Heart left ventricle (tissue), 16 donors: ENCODE measurements around the gene RAB4A. TPM values are rescaled to one million over a fixed set of nuclear protein-coding genes. Genes with fewer than 3 reads are reported as not detected.

ENCODE experiments used
- ATAC-seq, 4 donors: fragments of 200-7000 bp; cut with Tn5 transposase; one replicate each; pipeline ENCODE4 v1.9.1; 2020 to 2022; ENCODE audit warnings: moderate library complexity in 4 of 4, mild to moderate bottlenecking in 3 of 4, moderate number of reproducible peaks in 1 of 4
- DNase-seq, 5 donors: peaks; one replicate each; pipeline ENCODE4 v3.0.0-alpha.2; 2020
- H3K27ac ChIP-seq, 12 donors: fragments of 200-600 bp; sonication (generic) in 4 of 12; one replicate each; pipeline versions ENCODE4 v1.5.0 to v1.8.0; 2016 to 2022; ENCODE audit warnings: mild to moderate bottlenecking in 2 of 12
- H3K27me3 ChIP-seq, 9 donors: fragments of 200-600 bp; sonication (generic) in 2 of 9; one replicate each; pipeline versions ENCODE4 v1.5.1 to v1.8.0; 2016 to 2022; ENCODE audit warnings: mild to moderate bottlenecking in 3 of 9
- H3K36me3 ChIP-seq, 9 donors: fragments of 200-600 bp; sonication (generic) in 2 of 9; one replicate each; pipeline versions ENCODE4 v1.5.0 to v1.8.0; 2018 to 2022; ENCODE audit warnings: mild to moderate bottlenecking in 2 of 9
- H3K4me1 ChIP-seq, 12 donors: fragments of 200-600 bp; sonication (generic) in 4 of 12; one replicate each; pipeline versions ENCODE4 v1.5.0 to v1.8.0; 2016 to 2022; ENCODE audit warnings: mild to moderate bottlenecking in 3 of 12
- H3K4me3 ChIP-seq, 12 donors: fragments of 200-600 bp; sonication (generic) in 4 of 12; one replicate each; pipeline versions ENCODE4 v1.5.0 to v1.8.0; 2017 to 2022; ENCODE audit warnings: mild to moderate bottlenecking in 9 of 12, moderate library complexity in 4 of 12
- H3K9me3 ChIP-seq, 12 donors: fragments of 200-600 bp; sonication (generic) in 4 of 12; one replicate each; pipeline versions ENCODE4 v1.5.0 to v1.8.0; 2016 to 2022; ENCODE audit warnings: mild to moderate bottlenecking in 1 of 12
- CTCF ChIP-seq, 12 donors: fragments of 200-600 bp; sonication (generic) in 4 of 12; IDR thresholded peaks; one replicate each; pipeline versions ENCODE4 v1.5.0 to v1.8.0; 2018 to 2022; ENCODE audit warnings: antibody characterized with exemption in 12 of 12, mild to moderate bottlenecking in 5 of 12
- POLR2A ChIP-seq, 2 donors: fragments of 450-650 bp; IDR thresholded peaks; one replicate each; pipeline ENCODE4 v1.6.1; 2017; ENCODE audit warnings: antibody characterized with exemption in 2 of 2, mild to moderate bottlenecking in 2 of 2, moderate library complexity in 2 of 2
- WGBS, 4 donors: extraction: QIAGEN DNeasy Blood & Tissue Kit in 2 of 4; methylation state at CpG; one replicate each; pipeline versions ENCODE4 v1.1.5 to v1.1.7; 2013 to 2018; 5-methylcytosine and 5-hydroxymethylcytosine counted together
- intact Hi-C, 10 donors: fragments of 100-400 bp; cut with DNase I; formaldehyde crosslinking; loops; one replicate each; pipeline versions ENCODE4 v1.11.1 to v1.14.2; 2022
- long read RNA-seq, 3 donors: library from polyadenylated mRNA; unstranded; transcript quantifications; one replicate each; pipeline ENCODE4 v2.0.0, GENCODE V29; 2020 to 2021
- polyA plus RNA-seq, 2 donors: library from polyadenylated mRNA; stranded (reverse); fragments of 200-250 nt; gene quantifications; one replicate each; pipeline ENCODE4 v1.2.3, GENCODE V29; 2013
- total RNA-seq, 9 donors: library from RNA; depleted of rRNA in 2 of 9; stranded (reverse); fragments of >200 nt in 2 of 9; fragmentation: NEBNext Ultra II Directional in 3 of 9; extraction: Animal tissue kit (Norgen Biotek cat#: 25700) in 3 of 9; gene quantifications; one replicate each; pipeline versions ENCODE4 v1.1.0 to v1.2.4, GENCODE V29; 2016 to 2023
- donor health status: ischemic (EF 13 %, LVEDD 7.1; RV severe dilation, severe dysfunction).
- donor health status: healthy with polysubstance abuse.
- donor health status: DM: no; HTN: yes; CAD: no.
- donor health status: DM: no; HTN: no; CAD: no.
- donor health status: ischemic (EF 25% LVEDD 6.9; RV normal size, moderate dysfunction).
- donor health status: ischemic (EF 25% LVEDD 5.7; RV mildly dilated, moderate dysfunction).
- donor health status: healthy.
- donor health status: DM: yes; HTN: yes; CAD: no.
- donor health status: ischemic (EF 35%, LVEDD 5.7; RV mildly dilated, moderate dysfunction).
- donor health status: nonischemic (EF 11% LVEDD 7.7; RV severe dilation, severe dysfunction).
- donor health status: DM: yes; HTN: yes; CAD: no.
- donor health status: PGD.
- donor health status: ischemic (EF 29% LVEDD 5.4; RV normal size, mild dysfunction).
- donor health status: nonischemic (EF 23%, LVEDD 6.1; RV moderate dilation, normal function).

RAB4A gene
- 100 to 1,000 TPM in 5 of 9 donors, 10 to 100 TPM in 4; 33.6 to 159 (median 121) TPM for total RNA-seq
- 10 to 100 TPM; 27.6 to 65.7 TPM for polyA plus RNA-seq
- long read RNA-seq, donor 1, transcript RAB4A-201 (8 exons, 2,966 nt): major isoform, 115 of 144 reads
- long read RNA-seq, donor 1, transcript RAB4A-205 (6 exons, 2,799 nt): minor isoform, 7 of 144 reads
- long read RNA-seq, donor 1, partial matches to known transcripts: 13 of 144 reads
- long read RNA-seq, donor 1, other reads (novel, unspliced or antisense): 6 of 144 reads
- long read RNA-seq, donor 2, transcript RAB4A-202 (6 exons, 708 nt): minor isoform, 7 of 381 reads
- long read RNA-seq, donor 2, transcript RAB4A-205 (6 exons, 2,799 nt): minor isoform, 12 of 381 reads
- long read RNA-seq, donor 2, transcript RAB4A-201 (8 exons, 2,966 nt): major isoform, 295 of 381 reads
- long read RNA-seq, donor 2, partial matches to known transcripts: 43 of 381 reads
- long read RNA-seq, donor 2, other reads (novel, unspliced or antisense): 24 of 381 reads
- long read RNA-seq, donor 3, transcript RAB4A-205 (6 exons, 2,799 nt): minor isoform, 5 of 140 reads
- long read RNA-seq, donor 3, transcript RAB4A-201 (8 exons, 2,966 nt): major isoform, 114 of 140 reads
- long read RNA-seq, donor 3, partial matches to known transcripts: 5 of 140 reads
- long read RNA-seq, donor 3, other reads (novel, unspliced or antisense): 15 of 140 reads

- Histone ChIP-seq H3K9me3 (peaks cover 0 to 12% (median 0%) of the 10 kb centered on the region in 12 donors), H3K27ac (peak within 1 kb of the TSS; percentile 78 to 89 (median 85)), H3K36me3 (no peaks in the 10 kb centered on the region), H3K27me3 (no peaks in the 10 kb centered on the region), H3K4me3 (peak within 1 kb of the TSS; percentile 55 to 91 (median 72)), H3K4me1 (peaks cover 2 to 48% (median 38%) of the 10 kb centered on the region in 12 donors)
- peak; percentile 80 to 97 (median 95) for ATAC-seq
- 11 to 46% (median 18%) methylated on average over 24 to 95 of the region's 95 CpGs for WGBS, 4 donors
- TF ChIP-seq CTCF (IDR thresholded peaks at IDR 0.05) (no peak), POLR2A (IDR thresholded peaks at IDR 0.05) (peak; percentile 22 to 81)
- DNase-seq: peak; percentile 89 to 96 (median 91)
- intact Hi-C loops: loop anchor here in 3 of 10 donors (2.0 to 5.0 kb wide), 4 partner anchors 26 to 238 kb away; partner anchors contain the start of genes NUP133 (in 2 of the 3) and CCSAP (in 1 of the 3)
Measured at GRCh38 chr1:229270547-229271447, at the start of gene RAB4A. Gene RAB4A, plus strand, starts transcription at chr1:229271111. Its CDS starts 229 bp downstream, at chr1:229271340.

- Histone ChIP-seq H3K27ac (no peak overlapping the region), H3K36me3 (no peaks in the 10 kb centered on the region), H3K27me3 (no peaks in the 10 kb centered on the region), H3K4me3 (no peak overlapping the region), H3K4me1 (peaks cover 0 to 19% (median 7%) of the 10 kb centered on the region in 12 donors), H3K9me3 (no peaks in the 10 kb centered on the region)
- ATAC-seq: no peak
- 96 to 99% (median 99%) methylated on average over 3 of the region's 3 CpGs for WGBS, 4 donors
- TF ChIP-seq CTCF (IDR thresholded peaks at IDR 0.05) (no peak), POLR2A (IDR thresholded peaks at IDR 0.05) (no peak)
- no peak for DNase-seq
- intact Hi-C loops: loop anchor here in 3 of 10 donors (10.0 kb wide), 3 partner anchors 67 to 527 kb away; no protein-coding TSS in a partner anchor
Measured at GRCh38 chr1:229222081-229222480, 48.8 kb upstream of the RAB4A start.

GRCh38 chr1:229223498-229223897 is 47.4 kb upstream of the RAB4A start:
- Histone ChIP-seq H3K36me3 (no peaks in the 10 kb centered on the region), H3K27me3 (peaks cover 0 to 7% (median 0%) of the 10 kb centered on the region in 9 donors), H3K27ac (peak overlapping the region in 4 of 12 donors; percentile 9 to 58 (median 48)), H3K4me1 (peaks cover 0 to 25% (median 7%) of the 10 kb centered on the region in 12 donors), H3K9me3 (no peaks in the 10 kb centered on the region), H3K4me3 (no peak overlapping the region)
- ATAC-seq (peak; percentile 30 to 54 (median 42)), DNase-seq (peak in 1 of 5 donors; percentile 38)
- intact Hi-C loops: loop anchor here in 3 of 10 donors (10.0 kb wide), 3 partner anchors 69 to 529 kb away; no protein-coding TSS in a partner anchor
- 55 to 76% (median 60%) methylated on average over 8 of the region's 8 CpGs for WGBS, 4 donors
- TF ChIP-seq POLR2A (IDR thresholded peaks at IDR 0.05) (no peak), CTCF (IDR thresholded peaks at IDR 0.05) (no peak)
